ENCODE results near the gene PHLDB1. TPM values are rescaled to one million over a fixed set of nuclear protein-coding genes. Genes with fewer than 3 reads are reported as not detected.

Gene PHLDB1
- total RNA-seq, 1 donor from 2014 or later, result 71.8 TPM

DNA sequence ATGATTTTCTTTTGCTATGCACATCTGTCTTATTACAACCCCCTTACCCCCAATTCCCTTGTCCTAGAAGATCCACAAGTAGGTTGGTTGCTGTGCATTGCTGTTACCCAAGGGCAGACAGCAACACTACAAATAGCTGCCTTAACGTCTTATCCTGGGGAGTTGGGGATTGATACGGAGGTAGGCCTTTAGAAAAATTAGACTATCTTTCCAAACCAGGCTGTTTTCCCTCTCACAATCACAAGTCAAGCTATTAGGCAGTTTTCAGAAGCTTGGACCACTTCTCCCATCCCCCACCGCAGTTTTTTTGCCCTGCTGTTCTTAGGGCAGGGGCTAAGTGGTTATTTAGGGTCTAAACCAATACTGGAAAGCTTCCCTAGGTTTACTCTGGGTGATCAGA, 2.8 kb upstream of the PHLDB1 start:
- no peak for ATAC-seq
- no peak for TF ChIP-seq CTCF (IDR thresholded peaks at IDR 0.05)
- intact Hi-C loops (cut with DNase I), result no loop called here
- H3K4me3 ChIP-seq, result no peak overlapping the region
- H3K27me3 ChIP-seq (ENCODE audit: low read depth), result no peaks in the 10 kb centered on the region
- peaks cover 21% of the 10 kb centered on the region for H3K4me1 ChIP-seq
- H3K9me3 ChIP-seq, result no peaks in the 10 kb centered on the region
- no peak for DNase-seq
- peaks cover 32% of the 10 kb centered on the region for H3K36me3 ChIP-seq
- peak overlapping the region; percentile 46 for H3K27ac ChIP-seq

DNA sequence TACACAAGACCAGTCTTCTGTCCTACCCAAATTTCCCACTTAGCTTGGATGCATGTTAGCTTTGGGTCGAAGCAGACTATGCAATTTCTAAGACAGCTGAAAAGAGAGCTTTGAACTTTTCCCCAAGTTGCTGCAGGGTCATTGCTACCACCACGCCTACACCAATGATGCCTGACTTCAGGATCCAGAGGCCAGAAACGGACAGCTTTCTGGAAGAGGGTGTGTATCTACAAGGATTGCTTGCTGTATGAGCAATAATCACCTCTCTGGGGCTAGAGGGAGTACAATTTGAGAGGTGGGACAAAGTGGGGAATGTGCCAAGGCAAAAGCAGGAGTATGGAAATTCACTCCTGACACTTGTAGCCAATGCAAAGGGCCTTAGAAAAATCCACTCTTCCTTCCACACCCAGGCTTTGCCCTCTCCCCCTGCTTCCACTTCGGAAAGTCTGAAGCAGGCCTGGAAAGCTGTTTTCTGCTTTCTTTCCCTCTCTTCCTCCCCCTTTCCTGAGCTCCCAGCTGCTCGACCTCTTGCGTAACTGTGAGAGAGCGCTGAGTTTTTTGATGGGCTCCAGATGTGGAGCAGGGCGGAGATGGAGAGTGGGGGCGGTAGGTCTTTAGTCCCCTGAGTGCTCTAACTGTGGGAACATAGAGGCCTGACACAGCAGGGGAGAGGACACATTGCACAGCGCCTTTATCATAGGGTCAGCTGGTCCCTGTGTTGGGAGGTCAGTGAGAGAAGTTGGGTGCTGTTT, 2.1 kb upstream of the PHLDB1 start:
- peaks cover 25% of the 10 kb centered on the region for H3K36me3 ChIP-seq
- ATAC-seq, result peak in 1 of 2 donors; percentile 4
- no peak for DNase-seq
- no peaks in the 10 kb centered on the region for H3K9me3 ChIP-seq
- H3K4me3 ChIP-seq, result no peak overlapping the region
- H3K27ac ChIP-seq, result peak overlapping the region; percentile 46
- peaks cover 28% of the 10 kb centered on the region for H3K4me1 ChIP-seq
- H3K27me3 ChIP-seq (ENCODE audit: low read depth), result peaks cover under 1% of the 10 kb centered on the region
- no peak for TF ChIP-seq CTCF (IDR thresholded peaks at IDR 0.05)
- intact Hi-C loops (cut with DNase I), result no loop called here

DNA sequence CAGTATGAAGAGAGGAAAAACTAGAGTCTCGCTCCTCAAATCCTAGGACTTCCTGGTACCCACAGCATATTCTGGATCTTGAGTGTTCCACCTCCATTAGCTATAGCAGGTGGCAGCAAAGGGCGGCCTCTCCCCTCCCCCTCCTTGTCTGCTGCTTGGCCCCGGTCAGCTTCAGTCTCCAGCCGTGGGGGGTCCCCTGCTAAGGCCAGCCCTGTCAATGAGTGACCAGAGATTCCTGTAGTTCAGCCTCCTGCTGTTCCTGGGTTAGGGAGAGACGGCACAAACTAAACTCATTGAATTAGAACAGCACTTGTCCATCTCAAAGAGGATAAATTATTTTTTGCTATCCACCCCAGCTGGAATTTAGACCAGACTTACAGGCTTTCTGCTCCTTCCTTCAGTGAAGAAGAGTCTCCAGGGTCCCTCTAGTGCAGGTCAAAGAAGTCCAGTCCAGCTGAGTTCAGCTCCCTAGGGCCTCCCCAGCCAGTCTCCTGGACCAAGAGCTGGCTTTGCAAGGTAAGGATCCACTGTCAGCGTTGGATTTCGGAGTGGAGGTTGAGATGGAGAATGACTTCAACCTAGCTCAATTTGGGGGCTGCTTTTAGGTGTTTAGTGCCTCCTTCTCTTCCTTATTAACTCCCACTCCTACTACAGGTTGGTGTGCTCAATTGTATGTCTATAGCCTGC, 1.1 kb upstream of the PHLDB1 start:
- intact Hi-C loops (cut with DNase I), result no loop called here
- Histone ChIP-seq H3K27me3 (ENCODE audit: low read depth) (peaks cover 8% of the 10 kb centered on the region), H3K36me3 (peaks cover 15% of the 10 kb centered on the region), H3K4me3 (no peak overlapping the region), H3K27ac (peak overlapping the region; percentile 40), H3K9me3 (no peaks in the 10 kb centered on the region), H3K4me1 (peaks cover 36% of the 10 kb centered on the region)
- no peak for ATAC-seq
- no peak for TF ChIP-seq CTCF (IDR thresholded peaks at IDR 0.05)
- DNase-seq, result no peak

GRCh38 chr11:118606844-118607228, 579 bp upstream of the PHLDB1 start:
- no peak for TF ChIP-seq CTCF (IDR thresholded peaks at IDR 0.05)
- Histone ChIP-seq H3K36me3 (peaks cover 10% of the 10 kb centered on the region), H3K4me1 (peaks cover 42% of the 10 kb centered on the region), H3K27ac (peak overlapping the region; percentile 40), H3K27me3 (ENCODE audit: low read depth) (peaks cover 8% of the 10 kb centered on the region), H3K9me3 (no peaks in the 10 kb centered on the region), H3K4me3 (no peak overlapping the region)
- intact Hi-C loops (cut with DNase I), result no loop called here
- ATAC-seq (no peak), DNase-seq (no peak)

GRCh38 chr11:118608360-118609227, 1.2 kb downstream of the PHLDB1 start:
- TF ChIP-seq CTCF (IDR thresholded peaks at IDR 0.05), result no peak
- peaks cover 4% of the 10 kb centered on the region for H3K36me3 ChIP-seq
- ATAC-seq (peak; percentile 77 to 81), DNase-seq (peak; percentile 77)
- H3K4me3 ChIP-seq, result peak overlapping the region; percentile 73
- no peaks in the 10 kb centered on the region for H3K9me3 ChIP-seq
- H3K27me3 ChIP-seq (ENCODE audit: low read depth), result peaks cover 8% of the 10 kb centered on the region
- intact Hi-C loops (cut with DNase I), result no loop called here
- H3K4me1 ChIP-seq, result peaks cover 49% of the 10 kb centered on the region
- H3K27ac ChIP-seq, result peak overlapping the region; percentile 90

All from lower lobe of right lung (tissue), 2 donors.